Naive B cell (primary cell): ENCODE measurements around the gene ABCD1. TPM values are rescaled to one million over a fixed set of nuclear protein-coding genes. Genes with fewer than 3 reads are reported as not detected.

ENCODE experiments used
- ATAC-seq, 2 donors: fragments of 150-1000 bp; cut with Tn5 transposase; 2 replicates each; pipeline ENCODE4 v1.10.0; 2021; ENCODE audit warnings: low read depth in 2 of 2, mild to moderate bottlenecking in 2 of 2, moderate library complexity in 2 of 2
- DNase-seq: peaks from one replicate; pipeline ENCODE4 v3.0.0; 2022
- H3K27ac Mint-ChIP-seq, 6 donors: one replicate each; pipeline ENCODE4 v1.8.0; 2020 to 2022; ENCODE audit warnings: mild to moderate bottlenecking in 6 of 6, mixed read lengths in 6 of 6, moderate library complexity in 5 of 6, inconsistent platforms in 2 of 6
- H3K27me3 Mint-ChIP-seq, 3 donors: one replicate each; pipeline ENCODE4 v1.8.0; 2021 to 2022; ENCODE audit warnings: mixed read lengths in 3 of 3, mild to moderate bottlenecking in 1 of 3
- H3K36me3 Mint-ChIP-seq, 2 donors: one replicate each; pipeline ENCODE4 v1.8.0; 2020 to 2022; ENCODE audit warnings: mixed read lengths in 2 of 2, inconsistent platforms in 1 of 2, mild to moderate bottlenecking in 1 of 2
- H3K4me1 Mint-ChIP-seq, 3 donors: one replicate each; pipeline ENCODE4 v1.8.0; 2020 to 2022; ENCODE audit warnings: mixed read lengths in 3 of 3, inconsistent platforms in 1 of 3, mild to moderate bottlenecking in 1 of 3, moderate library complexity in 1 of 3
- H3K4me3 Mint-ChIP-seq, 8 donors: one replicate each; pipeline ENCODE4 v1.8.0; 2020 to 2022; ENCODE audit warnings: mild to moderate bottlenecking in 8 of 8, mixed read lengths in 8 of 8, moderate library complexity in 8 of 8, inconsistent platforms in 2 of 8
- H3K9me3 Mint-ChIP-seq, 7 donors: one replicate each; pipeline ENCODE4 v1.8.0; 2020 to 2022; ENCODE audit warnings: mixed read lengths in 7 of 7, mild to moderate bottlenecking in 5 of 7, inconsistent platforms in 2 of 7, moderate library complexity in 1 of 7
- polyA plus RNA-seq, 6 donors: library from polyadenylated mRNA; unstranded; fragments of 300-500 nt; fragmentation: Illumina TruSeq; gene quantifications; one replicate each; pipeline ENCODE4 v1.2.3, GENCODE V29; 2021; ENCODE audit warnings: low read depth in 6 of 6

Gene ABCD1
- polyA plus RNA-seq, 6 donors from 2014 or later: 2.2 to 6.2 (median 5.2) TPM

GRCh38 chrX:153782313-153782712 lies 57.7 kb downstream of the ABCD1 start:
- no peak overlapping the region for H3K4me3 Mint-ChIP-seq
- H3K9me3 Mint-ChIP-seq: no peaks in the 10 kb centered on the region
- peaks cover 6 to 14% (median 10%) of the 10 kb centered on the region in 3 donors for H3K4me1 Mint-ChIP-seq
- DNase-seq (no peak), ATAC-seq (no peak)
- H3K27me3 Mint-ChIP-seq: peaks cover 7 to 15% (median 12%) of the 10 kb centered on the region in 3 donors
- H3K36me3 Mint-ChIP-seq: no peaks in the 10 kb centered on the region
- no peak overlapping the region for H3K27ac Mint-ChIP-seq

- ATAC-seq (no peak), DNase-seq (no peak)
- H3K9me3 Mint-ChIP-seq: no peaks in the 10 kb centered on the region
- H3K36me3 Mint-ChIP-seq: no peaks in the 10 kb centered on the region
- no peak overlapping the region for H3K4me3 Mint-ChIP-seq
- no peak overlapping the region for H3K27ac Mint-ChIP-seq
- peaks cover 6 to 14% (median 10%) of the 10 kb centered on the region in 3 donors for H3K4me1 Mint-ChIP-seq
- peaks cover 7 to 15% (median 12%) of the 10 kb centered on the region in 3 donors for H3K27me3 Mint-ChIP-seq
Observed at GRCh38 chrX:153782871-153783270, 58.2 kb downstream of the ABCD1 start.

GRCh38 chrX:153783378-153784013 lies 58.8 kb downstream of the ABCD1 start:
- no peaks in the 10 kb centered on the region for H3K9me3 Mint-ChIP-seq
- H3K36me3 Mint-ChIP-seq: no peaks in the 10 kb centered on the region
- H3K27ac Mint-ChIP-seq: no peak overlapping the region
- DNase-seq (no peak), ATAC-seq (no peak)
- H3K4me3 Mint-ChIP-seq: no peak overlapping the region
- peaks cover 7 to 12% (median 10%) of the 10 kb centered on the region in 3 donors for H3K27me3 Mint-ChIP-seq
- peaks cover 6 to 14% (median 10%) of the 10 kb centered on the region in 3 donors for H3K4me1 Mint-ChIP-seq

- Mint-ChIP-seq H3K4me3 (no peak overlapping the region), H3K4me1 (peaks cover 8 to 14% (median 10%) of the 10 kb centered on the region in 3 donors), H3K27me3 (peaks cover 7 to 11% (median 10%) of the 10 kb centered on the region in 3 donors), H3K27ac (no peak overlapping the region), H3K36me3 (no peaks in the 10 kb centered on the region), H3K9me3 (no peaks in the 10 kb centered on the region)
- ATAC-seq (no peak), DNase-seq (no peak)
Observed at GRCh38 chrX:153784325-153784967, 59.8 kb downstream of the ABCD1 start.

GRCh38 chrX:153786669-153787068 lies 62.0 kb downstream of the ABCD1 start:
- Mint-ChIP-seq H3K27ac (peak overlapping the region in 1 of 6 donors; percentile 70), H3K4me1 (peaks cover 0 to 8% (median 7%) of the 10 kb centered on the region in 3 donors)
- no peak for ATAC-seq

GRCh38 chrX:153789654-153790053 lies 65.0 kb downstream of the ABCD1 start:
- Mint-ChIP-seq H3K27ac (no peak overlapping the region), H3K36me3 (no peaks in the 10 kb centered on the region), H3K4me1 (peaks cover 10 to 16% (median 14%) of the 10 kb centered on the region in 3 donors), H3K9me3 (peaks cover 0 to 1% (median 0%) of the 10 kb centered on the region in 7 donors), H3K27me3 (no peaks in the 10 kb centered on the region), H3K4me3 (no peak overlapping the region)
- DNase-seq (no peak), ATAC-seq (no peak)

More at GRCh38 chrX:153786669-153787068, 62.0 kb downstream of the ABCD1 start:
- Mint-ChIP-seq H3K36me3 (no peaks in the 10 kb centered on the region), H3K4me3 (no peak overlapping the region), H3K27me3 (no peaks in the 10 kb centered on the region), H3K9me3 (no peaks in the 10 kb centered on the region)
- no peak for DNase-seq

- Mint-ChIP-seq H3K4me3 (peak overlapping the region in 1 of 8 donors; percentile 6), H3K27ac (no peak overlapping the region)
- DNase-seq: no peak
Observed at GRCh38 chrX:153791104-153791852, 66.6 kb downstream of the ABCD1 start.

GRCh38 chrX:153792368-153792767 lies 67.7 kb downstream of the ABCD1 start:
- Mint-ChIP-seq H3K4me1 (peaks cover 20 to 32% (median 21%) of the 10 kb centered on the region in 3 donors), H3K27me3 (no peaks in the 10 kb centered on the region), H3K9me3 (peaks cover 0 to 5% (median 0%) of the 10 kb centered on the region in 7 donors), H3K4me3 (no peak overlapping the region), H3K36me3 (no peaks in the 10 kb centered on the region), H3K27ac (no peak overlapping the region)
- ATAC-seq (no peak), DNase-seq (no peak)

More at GRCh38 chrX:153791104-153791852, 66.6 kb downstream of the ABCD1 start:
- Mint-ChIP-seq H3K36me3 (no peaks in the 10 kb centered on the region), H3K27me3 (no peaks in the 10 kb centered on the region), H3K9me3 (peaks cover 0 to 5% (median 0%) of the 10 kb centered on the region in 7 donors), H3K4me1 (peaks cover 20 to 24% (median 22%) of the 10 kb centered on the region in 3 donors)
- no peak for ATAC-seq

- H3K4me3 Mint-ChIP-seq: peak overlapping the region; percentile 84 to 98 (median 92)
- ATAC-seq (no peak), DNase-seq (no peak)
- peaks cover 20 to 32% (median 21%) of the 10 kb centered on the region in 3 donors for H3K4me1 Mint-ChIP-seq
- no peaks in the 10 kb centered on the region for H3K27me3 Mint-ChIP-seq
- H3K9me3 Mint-ChIP-seq: peaks cover 0 to 5% (median 0%) of the 10 kb centered on the region in 7 donors
- peak overlapping the region; percentile 18 to 93 (median 90) for H3K27ac Mint-ChIP-seq
- H3K36me3 Mint-ChIP-seq: peaks cover 0 to 5% of the 10 kb centered on the region in 2 donors
Observed at GRCh38 chrX:153793291-153793690, 68.6 kb downstream of the ABCD1 start.

Other genes with a start within 250 kb of the ABCD1 start
- not detected for gene BGN, start 229.9 kb upstream of the ABCD1 start, polyA plus RNA-seq
- under 1 TPM in 1 of 6 donors, not detected in 5; 0.05 TPM for gene ATP2B3, start 207.2 kb upstream of the ABCD1 start, polyA plus RNA-seq
- 10 to 100 TPM; 31.9 to 88.0 (median 69.7) TPM for gene CCNQ, start 125.7 kb upstream of the ABCD1 start, polyA plus RNA-seq
- not detected for gene DUSP9, start 77.7 kb upstream of the ABCD1 start, polyA plus RNA-seq
- not detected for gene PNCK, start 51.0 kb upstream of the ABCD1 start, polyA plus RNA-seq
- gene SLC6A8, start 36.9 kb upstream of the ABCD1 start, polyA plus RNA-seq: under 1 TPM in 3 of 6 donors, not detected in 3; 0.06 to 0.78 (median 0.23) TPM
- gene BCAP31, start 469 bp upstream of the ABCD1 start, polyA plus RNA-seq: 100 to 1,000 TPM; 228 to 369 (median 252) TPM
- under 1 TPM in 1 of 6 donors, not detected in 5; 0.71 TPM for gene PLXNB3, start 39.4 kb downstream of the ABCD1 start, polyA plus RNA-seq
- under 1 TPM in 1 of 6 donors, not detected in 5; 0.08 TPM for gene SRPK3, start 56.2 kb downstream of the ABCD1 start, polyA plus RNA-seq
- gene IDH3G, start 69.5 kb downstream of the ABCD1 start, polyA plus RNA-seq: 100 to 1,000 TPM in 1 of 6 donors, 10 to 100 TPM in 5; 78.9 to 112 (median 94.3) TPM
- 100 to 1,000 TPM; 308 to 413 (median 364) TPM for gene SSR4, start 69.8 kb downstream of the ABCD1 start, polyA plus RNA-seq
- under 1 TPM in 1 of 6 donors, not detected in 5; 0.38 TPM for gene PDZD4, start 105.7 kb downstream of the ABCD1 start, polyA plus RNA-seq
- gene L1CAM, start 161.3 kb downstream of the ABCD1 start, polyA plus RNA-seq: 1 to 10 TPM in 5 of 6 donors, not detected in 1; 1.1 to 2.1 (median 1.2) TPM
- gene AVPR2, start 179.8 kb downstream of the ABCD1 start, polyA plus RNA-seq: under 1 TPM in 1 of 6 donors, not detected in 5; 0.25 TPM
- 100 to 1,000 TPM in 2 of 6 donors, 10 to 100 TPM in 4; 71.5 to 147 (median 83.5) TPM for gene ARHGAP4, start 201.4 kb downstream of the ABCD1 start, polyA plus RNA-seq
- 10 to 100 TPM; 52.6 to 98.7 (median 61.0) TPM for gene NAA10, start 210.2 kb downstream of the ABCD1 start, polyA plus RNA-seq
- gene RENBP, start 219.8 kb downstream of the ABCD1 start, polyA plus RNA-seq: 1 to 10 TPM in 4 of 6 donors, under 1 TPM in 2; 0.68 to 3.8 (median 1.7) TPM
- gene HCFC1, start 247.0 kb downstream of the ABCD1 start, polyA plus RNA-seq: 10 to 100 TPM in 1 of 6 donors, 1 to 10 TPM in 4, under 1 TPM in 1; 0.22 to 14.0 (median 5.8) TPM
- 10 to 100 TPM in 2 of 6 donors, 1 to 10 TPM in 4; 5.0 to 13.6 (median 8.1) TPM for gene TMEM187, start 247.9 kb downstream of the ABCD1 start, polyA plus RNA-seq